MCF 10A (cell line): ENCODE data around the gene UBR7. TPM values are rescaled to one million over a fixed set of nuclear protein-coding genes. Genes with fewer than 3 reads are reported as not detected.
A peak's percentile ranks its signal among the peaks of the same experiment; 100 is the strongest.

ENCODE experiments used
- BruUV-seq: library from RNA; stranded (reverse); fragments of 400-500 nt; replicated peaks from 2 replicates; lab custom pipeline; 2021; lab: Mats Ljungman, UMichigan
- CTCF ChIA-PET: fragments of 300-600 bp; sonication (Branson Sonifier 250); formaldehyde crosslinking; extraction: SDS; loops from one replicate; lab custom pipeline; 2021; ENCODE audit warnings: antibody characterized with exemption, inconsistent platforms; lab: Yijun Ruan, JAX
- POLR2A ChIA-PET: fragments of 300-600, 350-650 bp; sonication (Branson Sonifier 250); formaldehyde crosslinking; extraction: SDS; loops from one replicate; lab custom pipeline; 2020; ENCODE audit warnings: antibody characterized with exemption, inconsistent platforms; lab: Yijun Ruan, JAX
- DNase-seq: peaks from one replicate; pipeline ENCODE4 v3.0.0-alpha.2; 2018; ENCODE audit not compliant: unreplicated experiment
- H3K27ac Mint-ChIP-seq: one replicate; pipeline ENCODE4 v1.8.0; 2022; ENCODE audit warnings: mild to moderate bottlenecking, low read depth, mixed read lengths; ENCODE audit not compliant: unreplicated experiment
- H3K27me3 Mint-ChIP-seq: one replicate; pipeline ENCODE4 v1.8.0; 2022; ENCODE audit warnings: mixed read lengths; ENCODE audit not compliant: insufficient read depth, unreplicated experiment
- H3K36me3 Mint-ChIP-seq: one replicate; pipeline ENCODE4 v1.8.0; 2022; ENCODE audit warnings: mild to moderate bottlenecking, moderate library complexity, mixed read lengths; ENCODE audit not compliant: insufficient read depth, unreplicated experiment
- H3K4me1 Mint-ChIP-seq: one replicate; pipeline ENCODE4 v1.8.0; 2022; ENCODE audit warnings: mixed read lengths; ENCODE audit not compliant: insufficient read depth, unreplicated experiment
- H3K4me3 Mint-ChIP-seq: one replicate; pipeline ENCODE4 v1.8.0; 2022; ENCODE audit warnings: mild to moderate bottlenecking, moderate library complexity, mixed read lengths; ENCODE audit not compliant: unreplicated experiment
- H3K9me3 Mint-ChIP-seq: one replicate; pipeline ENCODE4 v1.8.0; 2022; ENCODE audit warnings: mixed read lengths; ENCODE audit not compliant: unreplicated experiment
- CTCF ChIP-seq: fragments of 200-600 bp; IDR thresholded peaks from one replicate; pipeline ENCODE4 v1.8.0; 2022; ENCODE audit warnings: antibody characterized with exemption, mild to moderate bottlenecking; ENCODE audit not compliant: unreplicated experiment
- intact Hi-C: fragments of 100-400 bp; cut with micrococcal nuclease; formaldehyde crosslinking; loops from 2 replicates; pipeline ENCODE4 v1.14.1; 2022
- total RNA-seq: library from RNA; stranded (reverse); gene quantifications from 2 replicates; pipeline ENCODE4 v1.2.3, GENCODE V29; 2022

UBR7 gene
- total RNA-seq, 1 experiment from 2014 or later: 12.7 TPM

GRCh38 chr14:93183596-93184317, 23.3 kb upstream of the UBR7 start:
- intact Hi-C loops: loop anchor here (2.0 kb wide), 1 partner anchor 23 kb away; the partner anchor contains the start of genes GON7 and UBR7
- POLR2A ChIA-PET: interaction anchor here (0.7 to 4.3 kb wide), 10 partner anchors 9 to 383 kb away, joined by 3 to 77 read pairs (median 14); partner anchors contain the start of genes GON7 and UBR7
- TSS peak; percentile 60 for BruUV-seq

GRCh38 chr14:93184391-93185348, 22.4 kb upstream of the UBR7 start, which contains the start of the genes LYSET and MOAP1:
LYSET (plus strand) TSS chr14:93185317; CDS start chr14:93185406, 89 bp downstream.
MOAP1 (minus strand) TSS chr14:93184897; CDS start chr14:93184242, 655 bp downstream.
- no peak for TF ChIP-seq CTCF
- peak; percentile 79 for DNase-seq
- Mint-ChIP-seq H3K9me3 (no peaks in the 10 kb centered on the region), H3K4me1 (peaks cover 15% of the 10 kb centered on the region), H3K36me3 (peaks cover 6% of the 10 kb centered on the region), H3K4me3 (peak within 1 kb of the TSS; percentile 88), H3K27me3 (no peaks in the 10 kb centered on the region), H3K27ac (peak within 1 kb of the TSS; percentile 84)
- no TSS peak for BruUV-seq
- POLR2A ChIA-PET: interaction anchor here (0.6 to 4.3 kb wide), 24 partner anchors 9 to 1063 kb away, joined by 3 to 77 read pairs (median 4); partner anchors contain the start of genes CPSF2, GON7, NDUFB1 and UBR7
- CTCF ChIA-PET: interaction anchor here (0.6 to 3.0 kb wide), 12 partner anchors 8 to 108 kb away, joined by 3 to 15 read pairs (median 4); no protein-coding TSS in a partner anchor
- intact Hi-C loops: loop anchor here (2.0 kb wide), 1 partner anchor 22 kb away; the partner anchor contains the start of genes GON7 and UBR7

More at GRCh38 chr14:93183596-93184317, 23.3 kb upstream of the UBR7 start:
- H3K27me3 Mint-ChIP-seq: no peaks in the 10 kb centered on the region
- peak overlapping the region; percentile 88 for H3K4me3 Mint-ChIP-seq
- CTCF ChIA-PET: interaction anchor here (0.6 to 3.0 kb wide), 8 partner anchors 9 to 70 kb away, joined by 3 to 15 read pairs (median 4); partner anchors contain the start of genes GON7 and UBR7
- H3K36me3 Mint-ChIP-seq: peaks cover 6% of the 10 kb centered on the region
- H3K27ac Mint-ChIP-seq: peak overlapping the region; percentile 84
- peaks cover 15% of the 10 kb centered on the region for H3K4me1 Mint-ChIP-seq
- H3K9me3 Mint-ChIP-seq: no peaks in the 10 kb centered on the region
- no peak for TF ChIP-seq CTCF
- no peak for DNase-seq

GRCh38 chr14:93185349-93185720, 21.7 kb upstream of the UBR7 start:
- ChIA-PET POLR2A (interaction anchor here (0.6 to 4.3 kb wide), 20 partner anchors 8 to 1064 kb away, joined by 3 to 77 read pairs (median 4); partner anchors contain the start of genes CPSF2, GON7, NDUFB1 and UBR7), CTCF (interaction anchor here (0.9 to 3.0 kb wide), 8 partner anchors 8 to 72 kb away, joined by 3 to 15 read pairs (median 4); no protein-coding TSS in a partner anchor)
- intact Hi-C loops: loop anchor here (2.0 kb wide), 1 partner anchor 21 kb away; the partner anchor contains the start of genes GON7 and UBR7

More at GRCh38 chr14:93185349-93185720, 21.7 kb upstream of the UBR7 start:
- Mint-ChIP-seq H3K4me1 (peaks cover 15% of the 10 kb centered on the region), H3K36me3 (peaks cover 12% of the 10 kb centered on the region), H3K27me3 (no peaks in the 10 kb centered on the region), H3K27ac (peak overlapping the region; percentile 84), H3K9me3 (no peaks in the 10 kb centered on the region), H3K4me3 (peak overlapping the region; percentile 88)
- no TSS peak for BruUV-seq
- TF ChIP-seq CTCF: no peak
- DNase-seq: no peak
